GM19193 (cell line): ENCODE measurements around the gene TMEM138.

ENCODE experiments used
- POLR2A ChIP-seq: IDR thresholded peaks from 4 replicates; pipeline ENCODE4 v1.6.1; 2011; ENCODE audit not compliant: insufficient read depth, insufficient read length; ENCODE audit errors: extremely low read depth

The TMEM138 gene

GRCh38 chr11:61372659-61373420, 10.7 kb downstream of the TMEM138 start:
- no peak for TF ChIP-seq POLR2A

- TF ChIP-seq POLR2A = no peak
Measured at GRCh38 chr11:61375761-61376108, 13.6 kb downstream of the TMEM138 start.

- TF ChIP-seq POLR2A = no peak
Measured at GRCh38 chr11:61377461-61378160, 15.4 kb downstream of the TMEM138 start.

GRCh38 chr11:61378713-61379313, 16.6 kb downstream of the TMEM138 start:
- no peak for TF ChIP-seq POLR2A

GRCh38 chr11:61380884-61381283, 18.7 kb downstream of the TMEM138 start:
- TF ChIP-seq POLR2A = no peak

GRCh38 chr11:61384271-61385242, 22.4 kb downstream of the TMEM138 start:
- no peak for TF ChIP-seq POLR2A

- no peak for TF ChIP-seq POLR2A
Measured at GRCh38 chr11:61390161-61390560, 28.0 kb downstream of the TMEM138 start.

- TF ChIP-seq POLR2A = no peak
Measured at GRCh38 chr11:61392981-61393595, 30.9 kb downstream of the TMEM138 start.

GRCh38 chr11:61401173-61401572, 39.0 kb downstream of the TMEM138 start:
- no peak for TF ChIP-seq POLR2A

- TF ChIP-seq POLR2A = no peak
Measured at GRCh38 chr11:61401573-61401972, 39.4 kb downstream of the TMEM138 start.

GRCh38 chr11:61403658-61404057, 41.5 kb downstream of the TMEM138 start:
- no peak for TF ChIP-seq POLR2A

- TF ChIP-seq POLR2A = no peak
Measured at GRCh38 chr11:61404103-61404502, 41.9 kb downstream of the TMEM138 start.

- no peak for TF ChIP-seq POLR2A
Measured at GRCh38 chr11:61404641-61405040, 42.5 kb downstream of the TMEM138 start.

- TF ChIP-seq POLR2A = no peak
Measured at GRCh38 chr11:61406067-61406466, 43.9 kb downstream of the TMEM138 start.
